SK-N-SH (cell line): ENCODE data around the gene DZIP1L. TPM values are rescaled to one million over a fixed set of nuclear protein-coding genes. Genes with fewer than 3 reads are reported as not detected.

Source experiments
- CTCF ChIA-PET: fragments of 300-600, 350-600 bp; formaldehyde crosslinking; extraction: SDS; loops from one replicate; lab custom pipeline; 2021; lab: Yijun Ruan, JAX
- POLR2A ChIA-PET: fragments of 350-600 bp; sonication (Branson Sonifier 250); formaldehyde crosslinking; extraction: SDS; loops from one replicate; lab custom pipeline; 2020; ENCODE audit warnings: antibody characterized with exemption, inconsistent platforms; lab: Yijun Ruan, JAX
- DNase-seq: peaks from one replicate; pipeline ENCODE4 v3.0.0; 2012
- H2AFZ ChIP-seq: fragments of 200-600 bp; sonication (generic); 2 replicates; pipeline ENCODE4 v1.8.1; 2016; ENCODE audit warnings: antibody characterized with exemption, mild to moderate bottlenecking, low read depth
- H3F3A ChIP-seq: fragments of 200-600 bp; sonication (generic); replicated peaks from 2 replicates; pipeline ENCODE3; 2016; ENCODE audit warnings: antibody characterized with exemption, mild to moderate bottlenecking; ENCODE audit not compliant: insufficient read depth
- H3K27ac ChIP-seq, 2 experiments: fragments of 200-500 bp in 1 of 2; fragments of 200-600 bp in 1 of 2; sonication (Bioruptor generic) in 1 of 2; sonication (generic), shearing (Covaris generic) in 1 of 2; 2 replicates each; pipeline versions ENCODE4 v1.5.1 to v1.6.1; 2014 to 2016; ENCODE audit warnings: low read depth in 2 of 2, inconsistent platforms in 1 of 2, low read length in 1 of 2, mild to moderate bottlenecking in 1 of 2, mixed read lengths in 1 of 2
- H3K27me3 ChIP-seq: fragments of 200-600 bp; sonication (generic), shearing (Covaris generic); 2 replicates; pipeline ENCODE4 v1.6.1; 2016; ENCODE audit warnings: mixed run types; ENCODE audit not compliant: insufficient read depth
- H3K36me3 ChIP-seq, 2 experiments: fragments of 200-500 bp in 1 of 2; fragments of 200-600 bp in 1 of 2; sonication (Bioruptor generic) in 1 of 2; sonication (generic) in 1 of 2; replicated peaks in 1 of 2; 2 replicates each; pipeline versions ENCODE3 to v1.5.1; 2014 to 2016; ENCODE audit warnings: low read length in 1 of 2, mild to moderate bottlenecking in 1 of 2; ENCODE audit not compliant: insufficient read depth in 2 of 2, control insufficient read depth in 1 of 2
- H3K4me1 ChIP-seq, 2 experiments: fragments of 200-500 bp in 1 of 2; fragments of 200-600 bp in 1 of 2; sonication (Bioruptor generic) in 1 of 2; sonication (generic), shearing (Covaris generic) in 1 of 2; 2 replicates each; pipeline versions ENCODE4 v1.5.1 to v1.6.1; 2014 to 2016; ENCODE audit warnings: low read depth in 1 of 2, low read length in 1 of 2, mixed run types in 1 of 2; ENCODE audit not compliant: insufficient read depth in 2 of 2, control insufficient read depth in 1 of 2
- H3K4me2 ChIP-seq: fragments of 200-600 bp; sonication (generic), shearing (Covaris generic); 2 replicates; pipeline ENCODE4 v1.6.1; 2017; ENCODE audit warnings: mixed run types
- H3K4me3 ChIP-seq, 2 experiments: fragments of 200-500 bp in 1 of 2; fragments of 200-600 bp in 1 of 2; sonication (Bioruptor generic) in 1 of 2; sonication (generic), shearing (Covaris generic) in 1 of 2; 2 replicates each; pipeline versions ENCODE4 v1.5.1 to v1.8.1; 2014 to 2016; ENCODE audit warnings: low read depth in 2 of 2, inconsistent platforms in 1 of 2, low read length in 1 of 2, mild to moderate bottlenecking in 1 of 2, mixed read lengths in 1 of 2, moderate library complexity in 1 of 2
- H3K79me2 ChIP-seq: fragments of 200-600 bp; sonication (generic); 2 replicates; pipeline ENCODE4 v1.8.1; 2017; ENCODE audit warnings: mild to moderate bottlenecking; ENCODE audit not compliant: insufficient read depth
- H3K9ac ChIP-seq: fragments of 200-600 bp; sonication (generic); 2 replicates; pipeline ENCODE4 v1.6.1; 2017; ENCODE audit warnings: mixed run types
- H3K9me2 ChIP-seq: fragments of 200-600 bp; sonication (generic); 2 replicates; pipeline ENCODE4 v1.6.1; 2017; ENCODE audit warnings: mixed run types
- H3K9me3 ChIP-seq: fragments of 200-600 bp; sonication (generic); 2 replicates; pipeline ENCODE4 v1.6.1; 2017; ENCODE audit warnings: mixed run types, mild to moderate bottlenecking, moderate library complexity
- H4K20me1 ChIP-seq: fragments of 200-600 bp; sonication (generic); 2 replicates; pipeline ENCODE4 v1.6.1; 2017; ENCODE audit warnings: mild to moderate bottlenecking, mixed run types; ENCODE audit not compliant: insufficient read depth
- CHD2 ChIP-seq: fragments of 150-350 bp; IDR thresholded peaks from 2 replicates; pipeline ENCODE4 v1.6.1; 2018; ENCODE audit warnings: low read length; ENCODE audit not compliant: partially characterized antibody
- EP300 ChIP-seq, 2 experiments: IDR thresholded peaks; 2 replicates each; pipeline versions ENCODE4 v1.4.0 to v1.6.1; 2012; ENCODE audit warnings: borderline replicate concordance in 1 of 2, low read depth in 1 of 2, low read length in 1 of 2
- FOSL2 ChIP-seq: IDR thresholded peaks from 2 replicates; pipeline ENCODE4 v1.4.0; 2012; ENCODE audit warnings: low read depth, mild to moderate bottlenecking, moderate library complexity, borderline replicate concordance
- FOXM1 ChIP-seq: IDR thresholded peaks from 2 replicates; pipeline ENCODE4 v1.4.0; 2012; ENCODE audit warnings: low read depth, mild to moderate bottlenecking
- JUND ChIP-seq: IDR thresholded peaks from 2 replicates; pipeline ENCODE4 v1.4.0; 2012
- MXI1 ChIP-seq: IDR thresholded peaks from 2 replicates; pipeline ENCODE4 v1.6.1; 2012; ENCODE audit warnings: mild to moderate bottlenecking, low read depth, low read length, improper control_type of control experiment
- POLR2AphosphoS5 ChIP-seq: IDR thresholded peaks from 2 replicates; pipeline ENCODE4 v1.6.1; 2012; ENCODE audit warnings: low read depth, low read length
- RXRA ChIP-seq: IDR thresholded peaks from 2 replicates; pipeline ENCODE4 v1.4.0; 2012; ENCODE audit warnings: low read depth, mild to moderate bottlenecking, borderline replicate concordance
- TAF1 ChIP-seq: IDR thresholded peaks from 2 replicates; pipeline ENCODE4 v1.6.1; 2012; ENCODE audit warnings: low read depth, mild to moderate bottlenecking, low read length, moderate library complexity, borderline replicate concordance
- TCF12 ChIP-seq: IDR thresholded peaks from 2 replicates; pipeline ENCODE4 v1.4.0; 2012
- YY1 ChIP-seq: IDR thresholded peaks from 2 replicates; pipeline ENCODE4 v1.4.0; 2012; ENCODE audit warnings: low read depth, mild to moderate bottlenecking
- WGBS: methylation state at CpG from one replicate; pipeline ENCODE4 v1.1.6; 2017; ENCODE audit warnings: low lambda C conversion rate; 5-methylcytosine and 5-hydroxymethylcytosine counted together
- polyA plus RNA-seq, 3 experiments: library from polyadenylated mRNA; depleted of rRNA; stranded (reverse); fragments of >200 nt; gene quantifications; 2 replicates each; pipeline ENCODE4 v1.2.3, GENCODE V29; 2012
- TF ChIP-seq, protein P1 (sequence below): IDR thresholded peaks from 2 replicates; pipeline ENCODE4 v1.4.0; 2012; ENCODE audit warnings: low read depth
- TF ChIP-seq, protein P2 (sequence below): fragments of 200-600 bp; sonication (generic); IDR thresholded peaks from 2 replicates; pipeline ENCODE4 v1.6.1; 2017; ENCODE audit warnings: antibody characterized with exemption, mild to moderate bottlenecking, moderate library complexity
- TF ChIP-seq, protein P3 (sequence below): fragments of 150-350 bp; IDR thresholded peaks from 2 replicates; pipeline ENCODE4 v1.6.1; 2017; ENCODE audit warnings: antibody characterized with exemption, low read length, low read depth, borderline replicate concordance
- TF ChIP-seq, protein P4 (sequence below): fragments of 150-350 bp; IDR thresholded peaks from 2 replicates; pipeline ENCODE4 v1.6.1; 2016; ENCODE audit warnings: mild to moderate bottlenecking, low read depth, low read length
- TF ChIP-seq, protein P5 (sequence below): IDR thresholded peaks from 2 replicates; pipeline ENCODE4 v1.4.0; 2012; ENCODE audit warnings: low read depth, borderline replicate concordance
- TF ChIP-seq, protein P6 (sequence below): IDR thresholded peaks from 2 replicates; pipeline ENCODE4; 2012

Gene DZIP1L
- polyA plus RNA-seq, 1 of the 3 experiments (the other 2 are of a cell fraction) = 6.4 TPM

DNA sequence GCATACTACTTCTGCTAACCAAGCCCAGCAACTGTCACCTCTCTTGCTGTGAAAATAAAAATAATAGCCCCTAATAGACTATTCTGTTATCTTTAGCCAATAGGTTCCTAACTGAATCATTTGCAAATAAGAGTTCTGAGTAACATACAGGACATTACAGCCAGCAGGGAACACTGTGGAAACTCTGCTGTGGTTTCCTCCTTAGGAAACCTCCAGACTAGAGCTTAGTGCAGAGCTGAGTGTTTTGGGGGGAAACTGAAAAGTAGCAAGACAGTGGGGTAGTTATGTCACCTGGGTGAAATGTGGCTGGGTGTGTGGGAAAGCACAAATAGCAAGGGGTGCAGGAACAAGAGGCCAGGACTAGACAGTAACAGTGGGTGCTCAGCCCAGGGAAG, 32.4 kb downstream of the DZIP1L start (continued):
- TF ChIP-seq EP300 (IDR thresholded peaks at IDR 0.05; ENCODE audit: borderline replicate concordance in 1 of 2, low read depth in 1 of 2, low read length in 1 of 2) (no peak), CHD2 (no peak), YY1 (no peak), MXI1 (no peak)
- TF ChIP-seq, protein P1, sequence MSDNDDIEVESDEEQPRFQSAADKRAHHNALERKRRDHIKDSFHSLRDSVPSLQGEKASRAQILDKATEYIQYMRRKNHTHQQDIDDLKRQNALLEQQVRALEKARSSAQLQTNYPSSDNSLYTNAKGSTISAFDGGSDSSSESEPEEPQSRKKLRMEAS = no peak
- TF ChIP-seq, protein P2, sequence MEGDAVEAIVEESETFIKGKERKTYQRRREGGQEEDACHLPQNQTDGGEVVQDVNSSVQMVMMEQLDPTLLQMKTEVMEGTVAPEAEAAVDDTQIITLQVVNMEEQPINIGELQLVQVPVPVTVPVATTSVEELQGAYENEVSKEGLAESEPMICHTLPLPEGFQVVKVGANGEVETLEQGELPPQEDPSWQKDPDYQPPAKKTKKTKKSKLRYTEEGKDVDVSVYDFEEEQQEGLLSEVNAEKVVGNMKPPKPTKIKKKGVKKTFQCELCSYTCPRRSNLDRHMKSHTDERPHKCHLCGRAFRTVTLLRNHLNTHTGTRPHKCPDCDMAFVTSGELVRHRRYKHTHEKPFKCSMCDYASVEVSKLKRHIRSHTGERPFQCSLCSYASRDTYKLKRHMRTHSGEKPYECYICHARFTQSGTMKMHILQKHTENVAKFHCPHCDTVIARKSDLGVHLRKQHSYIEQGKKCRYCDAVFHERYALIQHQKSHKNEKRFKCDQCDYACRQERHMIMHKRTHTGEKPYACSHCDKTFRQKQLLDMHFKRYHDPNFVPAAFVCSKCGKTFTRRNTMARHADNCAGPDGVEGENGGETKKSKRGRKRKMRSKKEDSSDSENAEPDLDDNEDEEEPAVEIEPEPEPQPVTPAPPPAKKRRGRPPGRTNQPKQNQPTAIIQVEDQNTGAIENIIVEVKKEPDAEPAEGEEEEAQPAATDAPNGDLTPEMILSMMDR = no peak
- TF ChIP-seq, protein P3, sequence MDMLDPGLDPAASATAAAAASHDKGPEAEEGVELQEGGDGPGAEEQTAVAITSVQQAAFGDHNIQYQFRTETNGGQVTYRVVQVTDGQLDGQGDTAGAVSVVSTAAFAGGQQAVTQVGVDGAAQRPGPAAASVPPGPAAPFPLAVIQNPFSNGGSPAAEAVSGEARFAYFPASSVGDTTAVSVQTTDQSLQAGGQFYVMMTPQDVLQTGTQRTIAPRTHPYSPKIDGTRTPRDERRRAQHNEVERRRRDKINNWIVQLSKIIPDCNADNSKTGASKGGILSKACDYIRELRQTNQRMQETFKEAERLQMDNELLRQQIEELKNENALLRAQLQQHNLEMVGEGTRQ = no peak

DNA sequence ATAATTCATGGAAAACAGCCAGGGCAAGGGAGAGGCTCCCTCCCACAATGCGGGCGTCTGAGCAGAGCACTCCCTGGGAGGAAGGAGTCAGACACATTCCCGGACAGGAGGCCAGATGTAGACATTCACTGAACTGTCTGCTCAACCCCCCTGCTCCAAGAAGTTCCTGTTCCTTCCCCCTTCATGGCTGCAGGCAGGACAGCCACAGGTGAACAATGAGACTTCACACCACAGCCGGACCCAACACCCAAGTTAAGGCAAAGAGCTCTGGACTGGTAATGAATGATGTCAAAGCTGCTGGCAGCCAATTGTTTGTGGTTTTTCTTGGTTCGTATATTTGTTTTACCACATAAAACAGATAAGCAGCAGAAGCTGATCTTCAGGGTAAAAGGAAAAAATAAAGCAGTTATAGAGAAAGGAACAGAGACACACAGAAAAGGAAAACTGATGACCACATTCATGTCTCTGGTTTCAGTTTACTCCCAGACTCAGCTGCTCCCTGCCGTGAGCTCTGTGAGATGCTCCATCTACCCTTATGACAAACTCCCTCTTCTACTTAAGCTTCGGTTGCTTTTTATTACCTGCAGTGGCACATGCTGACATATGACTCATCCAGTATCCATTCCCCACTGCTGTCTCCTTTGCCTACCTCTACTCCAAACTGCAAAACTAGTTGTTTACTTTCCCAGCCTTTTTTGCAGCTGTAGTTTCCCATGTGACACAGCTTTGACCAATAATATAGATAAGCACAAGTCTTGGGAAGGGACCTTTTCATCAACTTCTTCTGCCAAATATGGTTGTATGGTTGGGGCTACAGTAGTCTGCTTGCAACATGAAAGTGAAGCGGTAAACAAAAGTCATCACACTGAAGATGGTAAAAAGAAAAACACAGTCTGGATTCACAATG, 33.1 kb downstream of the DZIP1L start:
- H3K9ac ChIP-seq = peak overlapping the region; percentile 54; the same call in 1 of the 2 replicates
- CTCF ChIA-PET = interaction anchor here (0.6 to 1.2 kb wide), 5 partner anchors 15 to 833 kb away, joined by 3 to 4 read pairs (median 3); no protein-coding TSS in a partner anchor
- H3K4me3 ChIP-seq = peak overlapping the region; percentile 1 to 49; a peak in 3 of 4 replicates
- POLR2A ChIA-PET = no interaction called here
- H3K4me2 ChIP-seq = peak overlapping the region; percentile 71
- peaks cover 19 to 46% of the 10 kb centered on the region in 2 experiments for H3K36me3 ChIP-seq
- H3K27ac ChIP-seq = peak overlapping the region; percentile 68 to 94
- H3K27me3 ChIP-seq = no peaks in the 10 kb centered on the region
- DNase-seq = no peak
- TF ChIP-seq JUND (peak; percentile 59), FOXM1 (no peak), POLR2AphosphoS5 (peak; percentile 10; the same call in 1 of the 2 replicates), TCF12 (peak; percentile 60; the same call in 1 of the 2 replicates), TAF1 (0 out of 2 replicates have a peak, but pooled peaks have one; percentile 13), MXI1 (no peak), FOSL2 (peak; percentile 52; the same call in 1 of the 2 replicates), RXRA (0 out of 2 replicates have a peak, but pooled peaks have one; percentile 7)
- TF ChIP-seq, protein P3 = peak; percentile 10; the same call in 1 of the 2 replicates
- TF ChIP-seq, protein P4, sequence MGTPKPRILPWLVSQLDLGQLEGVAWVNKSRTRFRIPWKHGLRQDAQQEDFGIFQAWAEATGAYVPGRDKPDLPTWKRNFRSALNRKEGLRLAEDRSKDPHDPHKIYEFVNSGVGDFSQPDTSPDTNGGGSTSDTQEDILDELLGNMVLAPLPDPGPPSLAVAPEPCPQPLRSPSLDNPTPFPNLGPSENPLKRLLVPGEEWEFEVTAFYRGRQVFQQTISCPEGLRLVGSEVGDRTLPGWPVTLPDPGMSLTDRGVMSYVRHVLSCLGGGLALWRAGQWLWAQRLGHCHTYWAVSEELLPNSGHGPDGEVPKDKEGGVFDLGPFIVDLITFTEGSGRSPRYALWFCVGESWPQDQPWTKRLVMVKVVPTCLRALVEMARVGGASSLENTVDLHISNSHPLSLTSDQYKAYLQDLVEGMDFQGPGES = no peak
- TF ChIP-seq, protein P5, sequence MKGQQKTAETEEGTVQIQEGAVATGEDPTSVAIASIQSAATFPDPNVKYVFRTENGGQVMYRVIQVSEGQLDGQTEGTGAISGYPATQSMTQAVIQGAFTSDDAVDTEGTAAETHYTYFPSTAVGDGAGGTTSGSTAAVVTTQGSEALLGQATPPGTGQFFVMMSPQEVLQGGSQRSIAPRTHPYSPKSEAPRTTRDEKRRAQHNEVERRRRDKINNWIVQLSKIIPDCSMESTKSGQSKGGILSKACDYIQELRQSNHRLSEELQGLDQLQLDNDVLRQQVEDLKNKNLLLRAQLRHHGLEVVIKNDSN = peak; percentile 68; the same call in 1 of the 2 replicates
- TF ChIP-seq, protein P6, sequence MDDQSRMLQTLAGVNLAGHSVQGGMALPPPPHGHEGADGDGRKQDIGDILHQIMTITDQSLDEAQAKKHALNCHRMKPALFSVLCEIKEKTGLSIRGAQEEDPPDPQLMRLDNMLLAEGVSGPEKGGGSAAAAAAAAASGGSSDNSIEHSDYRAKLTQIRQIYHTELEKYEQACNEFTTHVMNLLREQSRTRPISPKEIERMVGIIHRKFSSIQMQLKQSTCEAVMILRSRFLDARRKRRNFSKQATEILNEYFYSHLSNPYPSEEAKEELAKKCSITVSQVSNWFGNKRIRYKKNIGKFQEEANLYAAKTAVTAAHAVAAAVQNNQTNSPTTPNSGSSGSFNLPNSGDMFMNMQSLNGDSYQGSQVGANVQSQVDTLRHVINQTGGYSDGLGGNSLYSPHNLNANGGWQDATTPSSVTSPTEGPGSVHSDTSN = peak; percentile 39
- TF ChIP-seq, protein P2 = no peak
- H3K9me3 ChIP-seq = no peaks in the 10 kb centered on the region
- H2AFZ ChIP-seq = no peak overlapping the region; the same call in 1 of the 2 replicates
- no peaks in the 10 kb centered on the region for H3K9me2 ChIP-seq
- 29% methylated on average over 7 of the region's 8 CpGs for WGBS
- peaks cover 58% of the 10 kb centered on the region for H3F3A ChIP-seq
- H4K20me1 ChIP-seq = no peaks in the 10 kb centered on the region
- no peaks in the 10 kb centered on the region; the same call in 1 of the 2 replicates for H3K79me2 ChIP-seq
- H3K4me1 ChIP-seq = peaks cover 0 to 48% of the 10 kb centered on the region in 2 experiments
